ENCODE data around the gene FCGBP.
"Not testable (repeated sequence)": the region's sequence is repeated elsewhere in the genome, so short reads cannot be mapped to it uniquely, and the experiment has no call there.

The FCGBP gene

GRCh38 chr19:39916851-39917396 is 17.5 kb downstream of the FCGBP start:
- no peak for DNase-seq

- DNase-seq = no peak
Measured at GRCh38 chr19:39916236-39916635, 18.2 kb downstream of the FCGBP start.

- no peak for DNase-seq
Measured at GRCh38 chr19:39915848-39916215, 18.6 kb downstream of the FCGBP start.

- no peak for DNase-seq
Measured at GRCh38 chr19:39915101-39915847, 19.2 kb downstream of the FCGBP start.

GRCh38 chr19:39913682-39914333 is 20.6 kb downstream of the FCGBP start:
- no peak for DNase-seq

- DNase-seq = no peak
Measured at GRCh38 chr19:39908803-39909202, 25.6 kb downstream of the FCGBP start.

- DNase-seq = no peak
Measured at GRCh38 chr19:39906820-39907611, 27.4 kb downstream of the FCGBP start.

DNA sequence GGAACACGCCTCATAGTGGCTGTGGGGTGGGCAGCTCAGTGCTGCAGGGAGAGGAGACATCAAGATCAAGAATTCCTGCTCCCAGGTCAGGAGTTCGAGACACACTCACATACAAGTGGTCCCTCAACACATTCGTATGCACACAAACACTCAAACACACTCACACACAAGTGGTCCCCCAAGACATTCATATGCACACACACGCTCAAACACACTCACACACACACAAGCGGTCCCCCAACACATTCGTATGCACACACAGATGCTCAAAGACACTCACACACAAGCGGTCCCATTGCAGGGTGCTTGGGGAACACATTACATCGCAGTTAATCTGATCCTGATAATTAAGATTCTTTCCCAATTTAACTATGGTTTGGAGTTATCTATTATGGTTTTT is 28.2 kb downstream of the FCGBP start:
- DNase-seq = no peak

DNA sequence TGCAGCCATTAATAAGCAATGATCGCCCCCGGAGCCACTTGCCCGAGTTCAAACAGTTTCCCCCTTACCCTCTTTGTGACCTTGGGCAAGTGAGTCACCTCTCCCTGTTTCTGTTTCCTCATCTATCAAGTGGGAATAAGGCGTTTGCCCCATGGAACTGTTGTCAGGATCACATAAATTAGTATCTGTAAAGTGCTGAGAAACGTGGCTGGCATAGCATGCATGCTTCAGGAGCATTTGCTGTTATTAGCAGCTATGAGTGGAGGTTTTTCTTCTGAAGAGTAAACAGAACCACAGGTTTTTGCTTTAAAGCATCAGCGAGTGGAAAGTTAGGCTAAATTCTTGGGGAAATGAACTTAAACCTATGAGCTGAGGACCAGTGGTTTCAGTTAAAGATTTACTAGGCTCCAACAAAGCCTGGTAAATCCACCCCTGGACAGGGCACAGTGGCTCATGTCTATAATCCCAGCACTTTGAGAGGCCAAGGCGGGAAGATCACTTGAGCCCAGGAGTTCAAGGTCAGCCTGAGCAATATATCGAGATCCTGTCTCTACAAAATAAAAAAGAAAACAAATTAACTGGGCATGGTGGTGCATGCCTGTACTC is 30.8 kb downstream of the FCGBP start:
- not testable (repeated sequence) for DNase-seq

- DNase-seq = not testable (repeated sequence)
Measured at GRCh38 chr19:39902326-39902725, 32.1 kb downstream of the FCGBP start.

DNA sequence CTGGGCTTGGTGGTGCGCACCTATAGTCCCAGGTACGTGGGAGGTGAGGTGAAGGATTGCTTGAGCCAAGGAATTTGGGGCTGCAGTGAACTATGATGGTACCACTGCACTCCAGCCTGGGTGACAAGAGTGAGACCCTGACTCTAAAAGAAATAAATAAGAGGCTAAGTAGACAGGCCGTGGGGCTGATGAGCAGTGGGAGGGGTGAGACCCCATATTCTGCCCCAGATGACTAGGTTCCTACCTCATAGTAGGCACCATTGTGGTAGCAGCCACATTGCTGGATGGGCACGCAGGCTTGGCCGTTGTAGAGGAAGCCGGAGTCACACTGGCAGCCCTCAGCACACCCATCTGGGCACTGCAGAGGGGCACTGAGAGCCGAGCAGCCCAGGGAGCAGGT is 32.8 kb downstream of the FCGBP start:
- not testable (repeated sequence) for DNase-seq

- DNase-seq = not testable (repeated sequence)
Measured at GRCh38 chr19:39898858-39899257, 35.6 kb downstream of the FCGBP start.

GRCh38 chr19:39897511-39898245 is 36.8 kb downstream of the FCGBP start:
- peak; percentile 58 for DNase-seq

DNA sequence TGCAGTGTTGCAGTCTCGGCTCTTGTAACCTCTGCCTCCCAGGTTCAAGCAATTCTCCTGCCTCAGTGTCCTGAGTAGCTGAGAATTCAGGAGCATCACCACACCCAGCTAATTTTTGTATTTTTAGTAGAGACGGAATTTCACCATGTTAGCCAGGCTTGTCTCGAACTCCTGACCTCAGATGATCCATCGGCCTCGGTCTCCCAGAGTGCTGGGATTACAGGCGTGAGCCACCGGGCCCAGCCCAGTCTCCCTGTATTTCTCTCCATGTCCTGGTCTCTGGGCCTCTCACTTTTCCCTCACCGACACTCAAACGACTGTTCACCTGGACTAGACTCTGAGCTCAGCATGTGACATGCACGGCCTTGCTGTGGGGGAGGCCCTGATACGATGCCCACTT is 39.3 kb downstream of the FCGBP start:
- DNase-seq = not testable (repeated sequence)

- not testable (repeated sequence) for DNase-seq
Measured at GRCh38 chr19:39894236-39894606, 40.2 kb downstream of the FCGBP start.

DNA sequence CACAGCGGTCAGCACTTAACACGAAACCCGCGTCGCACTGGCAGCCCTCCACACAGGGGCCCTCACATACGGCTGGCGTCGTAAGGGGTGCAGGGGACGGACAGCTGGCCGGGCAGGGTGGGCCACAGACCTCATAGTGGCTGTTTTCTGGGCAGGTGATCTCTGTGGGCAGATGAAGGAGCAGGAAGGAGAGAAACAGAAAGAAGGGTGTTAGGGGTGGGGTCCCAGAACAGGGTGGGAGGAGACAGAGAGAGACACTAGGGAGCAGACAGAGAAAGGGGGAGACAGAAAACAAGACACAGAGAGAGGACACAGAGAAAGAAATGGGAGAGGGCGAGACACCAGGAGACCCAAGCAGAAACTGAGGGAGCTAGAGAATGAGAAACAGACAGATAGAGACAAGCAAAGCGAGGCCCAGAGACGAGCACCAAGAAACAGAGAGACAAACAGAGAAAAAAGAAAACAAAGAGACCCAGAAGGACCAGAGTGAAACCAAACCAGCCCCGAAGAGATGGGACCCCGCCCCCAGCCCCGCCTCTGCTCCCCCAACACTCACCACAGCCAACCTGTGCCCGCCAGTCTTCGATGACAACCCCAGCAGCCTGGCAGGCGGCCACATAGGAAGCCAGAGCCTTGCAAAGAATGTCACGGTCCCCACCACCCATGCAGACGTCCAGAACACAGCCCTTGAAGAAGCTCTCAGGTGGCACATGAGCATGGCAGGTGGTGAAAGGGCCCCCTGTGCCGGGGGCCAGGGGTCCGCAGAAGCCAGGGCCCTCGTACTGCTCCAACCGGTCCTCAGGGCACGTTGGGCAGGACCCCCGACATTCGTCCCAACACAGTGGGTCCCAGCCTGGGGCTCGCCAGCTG is 40.8 kb downstream of the FCGBP start:
- not testable (repeated sequence) for DNase-seq

GRCh38 chr19:39892506-39892902 is 41.9 kb downstream of the FCGBP start:
- DNase-seq = not testable (repeated sequence)

- not testable (repeated sequence) for DNase-seq
Measured at GRCh38 chr19:39891660-39892505, 42.6 kb downstream of the FCGBP start.

- no peak for DNase-seq
Measured at GRCh38 chr19:39890755-39891551, 43.5 kb downstream of the FCGBP start.

All from activated CD4-positive, alpha-beta T cell treated with anti-CD3 and anti-CD28 coated beads, Interleukin-10, Interleukin-2, amounts not matched to agents 100 ng/mL and 50 ng/mL, durations not matched to agents 16 hours and 8 hours (primary cell).